ENCODE data around the gene SLC44A2. TPM values are rescaled to one million over a fixed set of nuclear protein-coding genes. Genes with fewer than 3 reads are reported as not detected.

The SLC44A2 gene
- total RNA-seq, 1 experiment from 2014 or later: 239 TPM

DNA sequence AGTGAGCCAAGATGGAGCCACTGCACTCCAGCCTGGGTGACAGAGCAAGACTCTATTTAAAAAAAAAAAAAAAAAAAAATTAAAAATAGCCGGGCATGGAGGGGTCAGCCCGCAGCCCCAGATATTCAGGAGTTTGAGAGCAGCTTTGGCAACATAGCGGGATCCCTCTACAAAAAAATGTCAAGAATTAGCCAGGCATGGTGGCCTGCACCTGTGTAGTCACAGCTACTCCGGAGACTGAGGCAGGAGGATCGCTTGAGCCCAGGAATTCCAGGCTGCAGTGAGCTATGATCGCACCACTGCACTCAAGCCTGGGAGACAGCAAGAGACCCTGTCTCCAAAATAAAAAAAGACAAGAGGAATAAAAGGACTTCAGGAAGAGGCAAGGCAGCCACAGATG lies 39.0 kb upstream of the SLC44A2 start:
- Histone ChIP-seq H3K4me1 (replicated peaks; ENCODE audit: insufficient read depth) (peaks cover 8% of the 10 kb centered on the region; the same call in 1 of the 2 replicates), H3K4me3 (peak overlapping the region; percentile 86), H3K4me2 (peak overlapping the region; percentile 87), H4K20me1 (ENCODE audit: insufficient read depth) (no peaks in the 10 kb centered on the region), H3K27me3 (ENCODE audit: insufficient read depth, low read depth) (no peaks in the 10 kb centered on the region), H3K79me2 (ENCODE audit: low read depth) (peaks cover 16% of the 10 kb centered on the region), H3K9me3 (ENCODE audit: insufficient read depth, low read depth) (no peaks in the 10 kb centered on the region), H3K36me3 (ENCODE audit: low read depth) (peaks cover 8% of the 10 kb centered on the region; the same call in 1 of the 2 replicates), H3K27ac (peak overlapping the region; percentile 58), H3F3A (ENCODE audit: insufficient read depth, low read depth) (peaks cover 33% of the 10 kb centered on the region; the same call in 1 of the 2 replicates), H3K9me2 (ENCODE audit: insufficient read depth) (no peaks in the 10 kb centered on the region), H2AFZ (peak overlapping the region; percentile 90)
- POLR2A ChIA-PET (ENCODE audit: unreplicated experiment): interaction anchor here (0.6 kb wide), 2 partner anchors 16 to 58 kb away, joined by 17 to 29 read pairs; no protein-coding TSS in a partner anchor
- intact Hi-C loops (cut with micrococcal nuclease; ENCODE audit: unreplicated experiment): loop anchor here (2.0 kb wide), 2 partner anchors 16 to 38 kb away; partner anchors contain the start of gene SLC44A2
- DNase-seq: no peak
- TF ChIP-seq, protein P1, sequence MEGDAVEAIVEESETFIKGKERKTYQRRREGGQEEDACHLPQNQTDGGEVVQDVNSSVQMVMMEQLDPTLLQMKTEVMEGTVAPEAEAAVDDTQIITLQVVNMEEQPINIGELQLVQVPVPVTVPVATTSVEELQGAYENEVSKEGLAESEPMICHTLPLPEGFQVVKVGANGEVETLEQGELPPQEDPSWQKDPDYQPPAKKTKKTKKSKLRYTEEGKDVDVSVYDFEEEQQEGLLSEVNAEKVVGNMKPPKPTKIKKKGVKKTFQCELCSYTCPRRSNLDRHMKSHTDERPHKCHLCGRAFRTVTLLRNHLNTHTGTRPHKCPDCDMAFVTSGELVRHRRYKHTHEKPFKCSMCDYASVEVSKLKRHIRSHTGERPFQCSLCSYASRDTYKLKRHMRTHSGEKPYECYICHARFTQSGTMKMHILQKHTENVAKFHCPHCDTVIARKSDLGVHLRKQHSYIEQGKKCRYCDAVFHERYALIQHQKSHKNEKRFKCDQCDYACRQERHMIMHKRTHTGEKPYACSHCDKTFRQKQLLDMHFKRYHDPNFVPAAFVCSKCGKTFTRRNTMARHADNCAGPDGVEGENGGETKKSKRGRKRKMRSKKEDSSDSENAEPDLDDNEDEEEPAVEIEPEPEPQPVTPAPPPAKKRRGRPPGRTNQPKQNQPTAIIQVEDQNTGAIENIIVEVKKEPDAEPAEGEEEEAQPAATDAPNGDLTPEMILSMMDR (conservative IDR thresholded peaks at IDR 0.05): no peak
- no peak for TF ChIP-seq EZH2 (IDR thresholded peaks at IDR 0.05; ENCODE audit: low read depth)
- CTCF ChIA-PET: interaction anchor here (0.6 to 0.8 kb wide), 2 partner anchors 61 to 89 kb away, joined by 7 to 12 read pairs; no protein-coding TSS in a partner anchor
- no TSS peak for BruUV-seq (replicated peaks)

DNA sequence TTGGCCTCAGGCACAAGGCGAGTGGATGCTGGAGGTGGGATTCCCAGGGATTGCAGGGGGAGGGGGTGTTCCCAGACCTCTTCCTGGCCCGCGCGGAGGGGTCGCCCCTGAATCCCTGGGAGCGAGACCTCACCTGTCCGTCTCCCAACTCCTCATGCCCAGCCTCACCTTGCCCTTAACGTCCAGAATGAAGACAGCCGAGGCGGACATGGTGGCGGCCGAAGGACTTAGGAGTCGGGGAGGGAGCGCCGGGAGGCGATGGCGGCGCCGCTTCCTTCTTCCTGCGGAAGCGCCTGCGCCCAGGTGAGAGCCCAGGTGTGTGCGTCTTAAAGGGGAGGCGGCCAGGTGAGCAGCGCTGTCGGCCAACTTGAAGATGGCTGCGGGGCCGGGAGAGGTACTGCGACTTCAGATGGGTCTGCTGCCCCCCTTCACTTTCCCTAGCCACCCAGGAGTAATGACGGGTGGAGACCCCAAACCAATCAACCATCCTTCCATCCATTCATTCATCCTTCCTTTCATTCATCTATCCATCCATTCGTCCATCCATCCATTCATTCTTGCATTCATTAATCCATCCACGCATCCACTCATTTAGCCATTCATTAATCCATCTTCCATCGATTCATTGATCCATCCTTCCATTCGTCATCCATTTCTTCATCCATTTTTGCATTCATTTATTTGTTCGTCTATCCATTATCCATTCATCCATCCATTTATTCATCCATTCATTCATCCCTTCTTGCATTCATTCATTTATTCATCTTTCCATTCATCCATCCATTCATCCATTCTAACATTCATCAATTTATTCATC lies 38.1 kb upstream of the SLC44A2 start, which contains the start of gene AP1M2:
Gene AP1M2 (minus strand): TSS at position 291 of the 817 bp plus-strand sequence. CDS start 81 bp downstream, at position 210.
- CTCF ChIA-PET: interaction anchor here (0.6 kb wide), 1 partner anchor 88 kb away, joined by 12 read pairs; no protein-coding TSS in a partner anchor
- Histone ChIP-seq H3K36me3 (ENCODE audit: low read depth) (0 out of 2 replicates have a peak, but pooled peaks cover 4% of the 10 kb centered on the region), H3K27ac (peak within 1 kb of the TSS; percentile 58), H3K79me2 (ENCODE audit: low read depth) (peaks cover 16% of the 10 kb centered on the region), H3K4me2 (peak within 1 kb of the TSS; percentile 87), H2AFZ (peak within 1 kb of the TSS; percentile 90), H3K9me3 (ENCODE audit: insufficient read depth, low read depth) (no peaks in the 10 kb centered on the region), H3K9me2 (ENCODE audit: insufficient read depth) (no peaks in the 10 kb centered on the region), H4K20me1 (ENCODE audit: insufficient read depth) (no peaks in the 10 kb centered on the region), H3F3A (ENCODE audit: insufficient read depth, low read depth) (peaks cover 25% of the 10 kb centered on the region; the same call in 1 of the 2 replicates), H3K4me3 (peak within 1 kb of the TSS; percentile 86), H3K27me3 (ENCODE audit: insufficient read depth, low read depth) (no peaks in the 10 kb centered on the region), H3K4me1 (replicated peaks; ENCODE audit: insufficient read depth) (peaks cover 8% of the 10 kb centered on the region; the same call in 1 of the 2 replicates)
- DNase-seq: peak; percentile 60 to 77
- POLR2A ChIA-PET (ENCODE audit: unreplicated experiment): interaction anchor here (0.6 kb wide), 1 partner anchor 57 kb away, joined by 29 read pairs; no protein-coding TSS in a partner anchor
- no TSS peak for BruUV-seq (replicated peaks)
- TF ChIP-seq, protein P1 (conservative IDR thresholded peaks at IDR 0.05): no peak
- TF ChIP-seq EZH2 (IDR thresholded peaks at IDR 0.05; ENCODE audit: low read depth): no peak
- intact Hi-C loops (cut with micrococcal nuclease; ENCODE audit: unreplicated experiment): loop anchor here (2.0 kb wide), 2 partner anchors 16 to 38 kb away; partner anchors contain the start of gene SLC44A2

GRCh38 chr19:10587839-10588150 lies 37.6 kb upstream of the SLC44A2 start:
- Histone ChIP-seq H3K27ac (no peak overlapping the region), H3K4me2 (peak overlapping the region; percentile 87; the same call in 1 of the 2 replicates), H3K27me3 (ENCODE audit: insufficient read depth, low read depth) (no peaks in the 10 kb centered on the region), H3K4me3 (peak overlapping the region; percentile 86; the same call in 1 of the 2 replicates), H4K20me1 (ENCODE audit: insufficient read depth) (no peaks in the 10 kb centered on the region), H3K79me2 (ENCODE audit: low read depth) (peaks cover 16% of the 10 kb centered on the region), H3K9me3 (ENCODE audit: insufficient read depth, low read depth) (no peaks in the 10 kb centered on the region), H3K9me2 (ENCODE audit: insufficient read depth) (no peaks in the 10 kb centered on the region), H3F3A (ENCODE audit: insufficient read depth, low read depth) (peaks cover 19% of the 10 kb centered on the region; the same call in 1 of the 2 replicates), H3K4me1 (replicated peaks; ENCODE audit: insufficient read depth) (peaks cover 8% of the 10 kb centered on the region; the same call in 1 of the 2 replicates), H3K36me3 (ENCODE audit: low read depth) (0 out of 2 replicates have a peak, but pooled peaks cover 4% of the 10 kb centered on the region), H2AFZ (no peak overlapping the region)
- ChIA-PET POLR2A (ENCODE audit: unreplicated experiment) (no interaction called here), CTCF (no interaction called here)
- TF ChIP-seq, protein P1 (conservative IDR thresholded peaks at IDR 0.05): no peak
- no peak for DNase-seq
- intact Hi-C loops (cut with micrococcal nuclease; ENCODE audit: unreplicated experiment): loop anchor here (2.0 kb wide), 2 partner anchors 15 to 37 kb away; partner anchors contain the start of gene SLC44A2
- no TSS peak for BruUV-seq (replicated peaks)
